GM18907 (cell line): Measurements from ENCODE around the gene KRT33B.
"Not testable (repeated sequence)": the region's sequence is repeated elsewhere in the genome, so short reads cannot be mapped to it uniquely, and the experiment has no call there.

Experiments
- ATAC-seq: cut with Tn5 transposase; IDR thresholded peaks from one replicate; pipeline ENCODE4 v1.9.1; 2021; ENCODE audit warnings: mild to moderate bottlenecking, moderate library complexity; ENCODE audit not compliant: unreplicated experiment

KRT33B gene

GRCh38 chr17:41369713-41370112 is at the start of gene KRT33B:
Gene KRT33B (minus strand): TSS chr17:41369813. CDS start chr17:41369750, 63 bp downstream.
- no peak for ATAC-seq

DNA sequence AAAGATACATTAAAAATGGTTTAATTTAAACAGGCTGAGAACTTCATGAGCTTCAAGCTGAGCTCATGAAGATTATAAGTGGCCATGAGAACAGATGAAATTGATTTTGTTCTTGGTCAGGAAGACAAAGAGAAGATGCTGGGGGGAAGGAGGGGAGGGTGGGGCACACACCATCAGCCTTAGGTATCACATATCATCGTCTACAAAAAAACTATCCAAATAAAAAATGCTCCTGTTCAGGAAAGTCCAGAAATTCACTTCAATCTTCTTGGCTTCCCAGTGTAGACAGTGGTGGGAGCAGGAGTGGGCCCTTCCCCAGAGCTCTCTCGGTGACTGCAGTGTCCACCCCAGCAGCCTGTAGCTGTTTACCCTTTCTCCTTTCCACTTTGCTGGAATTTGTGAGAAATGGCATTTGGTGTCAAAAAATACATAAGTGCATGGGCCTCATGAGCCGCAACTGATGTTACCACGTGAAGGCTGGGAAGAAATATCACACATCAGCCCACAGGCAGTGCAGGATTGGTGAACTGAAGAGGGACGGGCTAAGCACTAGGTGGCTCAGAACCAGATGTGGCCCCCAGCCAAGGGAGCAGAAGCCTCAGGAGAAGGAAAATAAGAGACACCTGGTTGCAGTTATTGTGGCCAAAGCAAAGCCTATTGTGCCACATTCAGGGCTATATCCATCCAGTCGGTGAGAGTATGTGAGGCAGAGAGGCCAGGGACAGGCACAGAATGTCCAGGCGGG is 48.7 kb upstream of the KRT33B start:
- no peak for ATAC-seq

GRCh38 chr17:41417576-41418015 is 48.0 kb upstream of the KRT33B start:
- no peak for ATAC-seq

- ATAC-seq, result no peak
Measured at GRCh38 chr17:41417127-41417526, 47.5 kb upstream of the KRT33B start.

DNA sequence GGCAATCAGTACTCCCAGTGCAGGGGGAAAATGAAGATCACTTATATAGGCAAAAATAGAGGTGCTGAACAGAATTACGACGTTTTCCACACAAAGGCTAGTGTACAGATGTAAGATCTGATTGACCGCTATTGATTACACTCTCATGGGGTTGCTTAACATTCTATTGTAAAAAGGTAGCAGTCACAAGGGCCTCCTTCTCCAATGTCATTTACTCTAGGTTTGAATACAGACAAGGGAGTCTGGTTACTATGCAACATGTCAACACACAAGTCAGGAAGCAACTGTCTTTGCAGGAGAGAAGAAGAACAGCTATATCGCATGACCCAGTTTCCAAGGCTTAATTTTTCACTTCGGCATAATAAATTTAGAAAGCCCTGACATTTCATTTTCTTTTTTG is 46.9 kb upstream of the KRT33B start:
- ATAC-seq, result no peak

DNA sequence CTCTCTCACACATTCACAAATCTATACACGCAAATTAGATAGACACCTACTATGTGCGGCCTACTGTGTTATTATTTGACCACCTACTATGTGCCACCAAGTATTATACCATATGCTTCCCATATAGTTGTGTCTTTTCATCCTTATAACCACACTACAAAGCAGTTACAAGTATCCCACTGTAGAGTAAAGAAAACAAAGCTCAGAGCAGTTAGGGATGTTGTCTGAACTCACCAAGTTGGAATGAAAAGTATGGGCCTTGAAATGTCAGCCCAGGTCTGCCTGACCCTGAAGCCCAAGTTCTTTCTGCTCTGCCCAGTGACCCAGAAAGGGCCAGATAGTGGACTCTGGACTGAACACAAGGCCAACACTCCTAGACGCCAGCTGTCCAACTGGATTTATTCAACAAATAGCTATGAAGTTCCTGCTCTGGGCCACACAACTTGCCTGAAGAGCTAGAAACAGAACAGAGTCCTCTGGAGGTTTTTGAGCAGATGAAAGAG is 46.3 kb upstream of the KRT33B start:
- no peak for ATAC-seq

- no peak for ATAC-seq
Measured at GRCh38 chr17:41415411-41415810, 45.8 kb upstream of the KRT33B start.

DNA sequence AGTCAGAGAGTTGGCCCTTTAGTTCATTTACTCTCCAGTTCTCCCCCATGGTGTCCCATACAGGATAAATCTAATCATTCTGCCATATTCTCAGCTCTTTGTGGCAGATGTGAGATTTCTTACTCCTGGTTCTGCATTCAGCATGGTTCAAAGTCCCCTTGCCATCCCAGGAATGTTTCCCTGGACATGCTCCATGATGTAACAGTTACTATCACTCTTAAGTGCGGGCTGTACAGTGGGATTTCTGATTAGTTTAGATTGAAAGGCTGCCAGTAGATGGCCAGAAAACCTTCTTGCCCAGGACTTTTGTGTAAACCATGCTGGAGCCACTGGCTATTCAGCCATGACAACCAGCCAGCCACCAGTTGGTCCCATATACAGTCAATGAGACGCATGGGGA is 44.4 kb upstream of the KRT33B start:
- no peak for ATAC-seq

DNA sequence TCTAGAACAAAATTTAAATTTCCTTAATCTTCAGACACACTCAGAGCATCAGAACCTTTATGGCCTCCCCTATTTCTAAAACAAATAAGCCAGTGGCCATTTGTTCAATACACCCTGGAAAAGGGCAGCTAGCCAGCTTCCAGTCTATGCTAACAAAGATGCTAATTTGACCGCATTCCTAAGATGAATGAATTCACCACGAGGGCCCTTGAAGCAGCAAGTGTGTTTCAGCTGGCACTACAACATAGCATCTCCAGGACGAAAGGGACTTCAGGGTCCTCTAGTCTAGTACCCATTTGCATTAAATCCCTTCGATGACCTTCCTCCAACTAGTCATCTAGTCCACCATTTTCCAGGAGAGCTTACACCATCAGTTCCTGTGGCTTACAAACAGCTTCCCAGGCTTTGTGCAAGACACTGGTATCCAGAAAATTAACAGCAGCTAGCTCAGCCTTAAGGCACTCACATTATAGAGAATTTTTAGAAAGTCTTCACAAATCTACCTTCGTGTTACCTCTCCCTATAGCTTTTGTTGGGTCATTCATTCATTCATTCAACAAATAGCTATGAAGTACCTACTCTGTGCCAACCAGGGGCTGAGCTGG is 43.8 kb upstream of the KRT33B start:
- ATAC-seq, result no peak

DNA sequence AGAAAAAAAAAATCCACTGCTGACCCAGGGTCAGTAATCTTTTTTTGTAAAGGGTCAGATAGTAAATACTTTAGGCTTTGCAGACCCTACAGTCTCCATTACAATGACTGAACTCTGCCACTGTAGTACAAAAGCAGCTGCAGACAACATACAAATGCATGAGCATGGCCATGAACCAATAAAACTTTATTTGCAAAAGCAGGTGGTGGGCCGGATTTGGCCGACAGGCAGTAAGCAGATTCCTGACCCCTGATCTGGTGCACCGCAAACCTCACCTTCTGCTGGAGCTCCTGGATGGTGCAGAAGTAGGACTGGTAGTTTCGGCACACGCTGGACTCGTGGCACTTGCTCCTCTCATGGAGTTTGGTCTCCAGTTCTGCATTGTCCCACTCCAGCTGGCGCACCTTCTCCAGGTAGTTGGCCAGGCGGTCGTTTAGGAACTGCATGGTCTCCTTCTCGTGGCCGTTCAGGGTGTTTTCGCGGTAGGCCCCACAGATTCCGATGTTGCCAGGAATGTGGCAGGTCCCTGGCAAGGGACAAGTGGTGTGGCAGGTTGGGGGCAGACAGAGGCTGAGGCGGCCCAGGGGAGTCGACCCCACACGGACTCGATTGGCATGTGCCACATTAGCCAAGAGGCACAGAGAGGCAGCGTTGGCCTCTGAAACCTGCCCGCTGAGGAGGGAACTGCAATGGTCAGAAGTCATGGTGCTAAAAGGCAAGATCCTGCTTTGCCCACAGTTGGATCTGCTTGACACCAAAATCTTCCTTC is 41.6 kb upstream of the KRT33B start:
- no peak for ATAC-seq

GRCh38 chr17:41407226-41407625 is 37.6 kb upstream of the KRT33B start:
- ATAC-seq, result no peak

DNA sequence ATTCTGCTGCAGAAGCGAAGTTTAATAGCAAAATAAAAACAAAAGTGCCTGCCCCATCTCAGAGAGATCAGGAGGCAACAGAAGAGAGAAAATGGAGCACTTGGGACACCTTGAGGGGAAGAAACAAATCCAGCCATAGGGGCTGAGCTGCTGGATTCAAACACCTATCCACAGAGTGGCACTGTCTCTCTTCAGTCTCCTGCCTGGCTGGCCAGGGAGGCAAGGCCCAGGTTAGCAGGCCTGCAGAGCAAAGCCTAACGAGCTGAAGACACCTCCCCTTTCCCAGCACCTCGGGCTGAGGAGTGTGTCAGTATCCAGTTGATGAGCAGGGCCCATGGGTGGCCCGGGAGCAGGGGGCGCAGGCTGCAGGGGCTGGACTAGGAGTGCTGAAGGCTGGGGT is 36.6 kb upstream of the KRT33B start:
- no peak for ATAC-seq

DNA sequence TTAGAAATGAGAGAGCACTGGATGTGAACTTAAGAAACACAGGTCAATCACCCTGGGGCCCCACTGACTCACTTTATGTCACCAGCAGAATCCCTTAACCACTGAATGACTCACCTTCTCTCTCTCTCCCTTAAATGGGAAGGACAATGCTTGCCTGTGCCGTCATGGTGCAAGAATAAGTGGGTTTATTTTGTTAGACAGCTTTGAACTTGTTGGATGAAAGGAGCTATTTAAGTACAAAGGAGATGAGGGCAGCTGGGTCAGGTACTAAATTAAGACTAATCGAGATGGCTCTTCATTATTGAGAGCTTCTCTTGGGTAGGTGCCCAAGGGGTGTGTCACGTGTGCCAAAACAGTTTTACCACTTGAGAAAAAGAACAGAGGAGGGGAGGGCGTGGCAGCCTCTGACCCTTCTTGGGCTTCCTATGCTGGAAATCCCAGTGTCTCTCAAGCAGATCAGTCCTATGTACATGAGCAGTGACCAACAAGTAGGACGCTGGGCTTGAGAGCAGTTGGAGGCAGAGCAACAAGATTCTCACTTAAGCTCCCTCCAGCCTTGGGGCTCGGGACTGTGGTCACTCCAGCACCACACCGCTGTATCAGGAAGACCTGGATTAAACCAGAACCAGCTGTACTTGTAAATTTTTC is 34.5 kb upstream of the KRT33B start:
- ATAC-seq, result no peak

GRCh38 chr17:41403404-41404023 is 33.9 kb upstream of the KRT33B start:
- no peak for ATAC-seq

GRCh38 chr17:41402161-41402560 is 32.5 kb upstream of the KRT33B start:
- ATAC-seq, result no peak

DNA sequence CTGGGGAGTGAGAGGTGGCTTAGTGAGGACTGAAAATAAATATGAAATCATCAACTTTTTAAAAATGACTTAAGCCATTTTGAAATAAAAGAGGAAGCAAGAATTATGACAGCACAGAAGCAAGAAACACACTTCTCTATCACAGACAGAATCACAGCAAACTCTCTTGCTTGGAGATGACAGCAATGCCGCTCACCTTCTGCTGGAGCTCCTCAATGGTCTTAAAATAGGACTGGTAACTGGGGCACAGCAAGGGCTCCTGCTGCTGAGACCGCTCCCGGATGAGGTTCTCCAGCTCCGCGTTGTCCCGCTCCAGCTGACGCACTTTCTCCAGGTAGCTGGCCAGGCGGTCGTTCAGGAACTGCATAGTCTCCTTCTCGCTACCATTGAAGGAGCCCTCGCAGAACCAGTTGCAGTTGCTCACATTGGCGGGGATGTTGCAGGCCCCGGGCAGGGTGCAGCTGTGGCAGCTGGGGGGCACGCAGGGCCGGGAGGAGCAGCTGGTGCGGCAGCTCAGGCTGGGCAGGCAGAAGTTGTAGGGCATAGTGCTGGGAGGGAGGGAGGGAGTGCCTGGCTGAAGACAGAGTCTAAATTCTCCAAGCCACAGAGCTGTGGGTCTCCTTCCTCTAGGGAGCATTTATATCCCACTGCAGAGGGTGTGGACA is 27.5 kb upstream of the KRT33B start, which contains the start of gene KRT31:
Gene KRT31 (minus strand): TSS at position 613 of the 665 bp plus-strand sequence. CDS start 69 bp downstream, at position 544.
- ATAC-seq, result no peak

GRCh38 chr17:41396340-41396739 is 26.7 kb upstream of the KRT33B start:
- ATAC-seq, result no peak

DNA sequence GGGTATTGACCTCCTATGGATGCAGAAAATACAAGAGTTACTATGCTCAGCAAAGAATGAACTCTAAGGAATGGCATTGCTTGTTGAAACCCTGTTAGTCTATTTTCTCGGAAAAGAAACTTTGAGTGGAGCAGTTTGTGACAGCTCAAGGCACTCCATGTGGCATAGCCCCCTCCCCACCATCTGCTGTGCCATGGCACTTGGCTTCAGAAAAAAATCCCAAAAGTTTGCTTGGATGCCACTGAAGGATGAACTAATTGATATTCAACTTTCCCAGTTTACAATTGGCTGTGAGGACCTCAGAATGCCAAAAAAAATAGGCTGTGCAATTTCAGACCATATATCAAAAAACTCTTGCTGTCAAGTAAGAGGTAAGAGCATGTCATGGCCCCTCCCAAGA is 26.0 kb upstream of the KRT33B start:
- no peak for ATAC-seq

GRCh38 chr17:41395044-41395443 is 25.4 kb upstream of the KRT33B start:
- not testable (repeated sequence) for ATAC-seq
